ENCODE measurements around the gene DGKB. TPM values are rescaled to one million over a fixed set of nuclear protein-coding genes. Genes with fewer than 3 reads are reported as not detected.

The DGKB gene
- total RNA-seq, 1 donor from 2014 or later, result 0.35 TPM

DNA sequence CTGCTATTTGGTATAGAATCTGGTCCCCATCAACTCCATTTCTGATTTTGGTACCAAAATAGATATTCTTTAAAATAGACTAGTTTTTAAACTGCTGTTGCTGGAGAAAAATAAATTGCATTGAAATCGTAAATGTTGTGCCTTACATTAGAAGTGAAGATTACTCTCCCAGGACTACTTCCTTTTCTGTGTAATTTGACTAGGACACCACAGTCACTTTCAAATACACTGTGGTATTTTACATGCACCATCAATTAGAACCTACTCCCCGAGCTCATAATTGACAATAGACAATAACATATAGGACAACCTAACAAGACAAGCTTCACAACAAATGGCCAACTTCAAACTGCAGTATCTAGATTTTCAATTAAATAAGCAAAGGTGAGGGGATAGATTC lies 211.5 kb downstream of the DGKB start:
- no peak for DNase-seq (ENCODE audit: low spot score)

DNA sequence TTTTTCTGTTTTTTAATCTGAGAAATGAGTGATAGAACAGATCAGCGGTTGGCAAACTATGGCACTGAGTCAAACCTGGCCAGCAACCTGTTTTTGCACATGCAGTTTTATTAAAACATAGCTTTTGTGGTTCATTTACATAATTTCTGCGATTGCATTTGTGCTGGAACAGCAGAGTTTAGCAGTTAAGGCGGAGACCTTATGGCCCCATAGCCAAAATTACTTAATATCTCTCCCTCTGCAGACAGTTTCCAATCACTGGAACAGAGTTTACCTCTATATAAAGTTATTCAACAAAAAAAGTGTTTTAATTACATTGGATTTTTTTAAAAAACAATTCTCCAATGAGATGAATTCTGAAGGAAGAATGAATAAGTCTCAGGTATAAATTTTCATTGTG lies 212.1 kb downstream of the DGKB start:
- no peak for DNase-seq (ENCODE audit: low spot score)

- no peak for DNase-seq (ENCODE audit: low spot score)
These were observed 212.5 kb downstream of the DGKB start for GRCh38 chr7:14690075-14690474.

GRCh38 chr7:14688208-14688607 lies 214.3 kb downstream of the DGKB start:
- no peak for DNase-seq (ENCODE audit: low spot score)

DNA sequence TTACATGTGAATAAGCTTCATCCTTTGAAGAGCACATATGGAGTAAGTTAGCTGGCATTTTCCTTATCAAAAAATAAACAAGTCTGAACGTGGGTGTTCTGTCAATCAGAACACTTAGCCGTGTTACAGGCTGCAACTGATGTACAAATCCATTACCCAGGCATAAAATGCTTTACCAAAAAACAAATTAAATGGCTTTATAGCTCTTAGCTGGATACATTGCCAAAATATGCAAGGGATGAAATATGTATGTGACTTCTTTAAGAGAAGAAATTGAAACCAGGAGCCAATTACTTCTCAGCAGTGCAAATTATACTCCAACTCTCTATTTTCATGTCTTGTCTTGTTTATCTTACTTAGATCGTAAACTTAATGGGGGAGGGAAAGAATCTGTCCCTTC lies 214.8 kb downstream of the DGKB start:
- DNase-seq (ENCODE audit: low spot score), result no peak

DNA sequence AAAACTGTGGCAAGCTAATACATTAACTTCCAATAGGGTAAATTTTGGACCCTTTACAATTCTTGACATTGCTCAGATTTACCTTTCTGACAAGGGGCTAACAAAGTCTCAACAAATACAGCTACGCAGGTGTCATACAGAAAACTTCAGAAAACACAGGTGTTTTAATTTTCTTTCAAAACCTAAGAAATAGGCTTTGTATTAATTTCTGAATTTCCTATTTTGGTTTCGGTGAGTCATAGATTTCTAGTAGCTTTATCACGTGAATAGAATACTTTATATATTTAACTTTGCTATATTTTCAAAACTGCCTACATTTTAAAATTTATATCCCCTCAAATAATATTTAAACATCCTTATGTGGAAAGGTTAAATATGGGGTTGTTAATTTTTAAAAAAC lies 215.3 kb downstream of the DGKB start:
- no peak for DNase-seq (ENCODE audit: low spot score)

- no peak for DNase-seq (ENCODE audit: low spot score)
These were observed 217.4 kb downstream of the DGKB start for GRCh38 chr7:14685167-14685566.

DNA sequence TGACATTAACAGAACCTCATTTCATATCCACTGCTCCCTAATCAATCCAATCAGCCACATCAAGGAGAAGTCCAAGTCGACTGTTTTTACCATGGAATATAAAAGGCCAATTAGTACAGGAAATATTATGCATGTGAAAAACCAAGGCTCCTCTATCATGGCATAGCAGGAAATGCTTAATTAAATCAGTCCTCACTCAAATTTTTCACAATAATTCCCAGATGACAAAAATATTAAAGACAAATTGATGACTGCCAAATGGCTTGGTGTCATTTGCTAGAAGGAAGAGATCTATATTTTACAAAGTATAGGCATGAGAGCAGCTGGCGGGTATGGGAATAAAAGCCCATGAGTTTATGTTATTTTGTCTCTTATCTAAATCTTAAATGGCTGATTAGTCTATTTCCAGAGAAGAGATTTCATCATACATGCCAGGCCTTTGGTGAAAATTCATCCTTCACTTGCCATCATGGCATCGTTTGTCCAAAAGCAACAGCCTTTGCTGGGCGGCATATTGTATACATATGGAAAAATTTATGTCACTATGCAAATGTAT lies 219.6 kb downstream of the DGKB start:
- DNase-seq (ENCODE audit: low spot score), result no peak

GRCh38 chr7:14676896-14677295 lies 225.7 kb downstream of the DGKB start:
- DNase-seq (ENCODE audit: low spot score), result no peak

GRCh38 chr7:14673202-14673601 lies 229.3 kb downstream of the DGKB start:
- no peak for DNase-seq (ENCODE audit: low spot score)

GRCh38 chr7:14666913-14667312 lies 235.6 kb downstream of the DGKB start:
- DNase-seq (ENCODE audit: low spot score), result no peak

DNA sequence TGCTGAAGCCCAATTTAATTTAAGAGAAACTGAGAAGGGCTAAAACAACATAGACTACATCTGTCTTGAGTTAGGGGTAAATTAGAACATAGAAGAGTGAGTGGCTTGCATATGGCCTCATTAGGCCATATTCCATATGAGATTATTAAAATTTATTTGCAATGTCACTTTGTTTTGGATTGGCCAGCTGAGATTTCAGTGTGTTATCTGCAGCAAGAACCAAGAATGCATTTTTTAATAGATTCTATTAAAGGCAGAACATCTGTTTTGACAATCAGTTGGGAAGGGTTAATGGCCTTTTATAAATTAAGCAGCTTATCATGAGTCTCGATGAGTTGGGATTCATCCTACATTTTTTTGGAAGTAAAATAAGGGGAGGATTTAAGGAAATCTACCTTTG lies 236.2 kb downstream of the DGKB start:
- no peak for DNase-seq (ENCODE audit: low spot score)

DNA sequence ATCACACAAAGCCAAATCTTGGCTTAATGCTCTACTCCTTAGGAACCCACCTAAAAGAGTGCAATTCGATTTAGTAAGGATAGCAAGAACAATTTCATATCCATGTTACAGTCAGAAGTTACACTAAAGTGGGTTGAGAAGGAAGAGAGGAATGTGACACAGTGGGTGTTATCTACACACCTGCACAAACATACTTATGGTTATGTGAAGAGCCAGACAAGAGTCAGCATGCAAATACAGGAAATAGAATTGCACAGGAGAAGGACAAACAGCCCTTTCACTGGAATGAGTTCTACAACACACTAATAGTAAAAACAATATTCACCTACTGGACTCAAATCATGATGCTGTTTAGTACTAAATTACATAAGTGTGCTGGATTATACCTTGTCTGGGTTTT lies 262.8 kb downstream of the DGKB start:
- no peak for DNase-seq (ENCODE audit: low spot score)

DNA sequence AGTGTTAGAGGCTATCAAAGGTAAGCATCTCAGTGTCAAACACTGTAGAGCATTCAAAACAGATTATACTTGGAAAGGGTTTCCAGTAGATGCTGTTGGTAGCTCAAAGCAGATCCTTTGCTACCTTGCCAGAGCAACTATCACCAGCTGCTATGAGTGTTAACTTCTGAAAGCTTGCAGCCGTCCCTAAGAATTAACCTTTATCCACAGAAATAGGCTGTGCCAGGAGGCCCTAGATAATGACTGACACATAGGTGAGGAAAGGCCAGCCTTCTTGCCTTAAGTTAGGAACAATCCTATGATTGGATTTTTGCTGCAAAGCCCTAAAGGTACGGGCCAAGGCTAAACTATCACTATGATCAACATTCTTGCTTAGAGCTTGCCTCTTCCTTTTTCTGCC lies 263.2 kb downstream of the DGKB start:
- no peak for DNase-seq (ENCODE audit: low spot score)

DNA sequence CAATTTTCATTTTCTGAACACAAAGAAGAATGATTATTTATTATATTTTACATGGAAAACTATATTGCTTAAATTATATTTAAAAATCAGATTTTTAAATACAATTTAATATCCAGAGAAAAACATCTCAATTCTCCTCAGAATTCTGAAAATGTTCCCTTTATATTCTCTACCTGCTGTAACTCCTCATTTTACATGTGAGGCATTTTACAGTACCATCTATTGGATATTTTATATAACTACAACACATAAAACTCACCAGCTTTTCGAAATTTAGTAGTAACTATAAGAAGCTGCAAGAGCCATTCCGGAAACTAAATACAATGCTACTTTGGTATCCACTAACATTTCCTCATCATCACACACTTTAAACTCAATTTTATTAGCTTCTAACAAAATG lies 264.6 kb downstream of the DGKB start:
- DNase-seq (ENCODE audit: low spot score), result no peak

GRCh38 chr7:14635955-14636354 lies 266.6 kb downstream of the DGKB start:
- no peak for DNase-seq (ENCODE audit: low spot score)

- DNase-seq (ENCODE audit: low spot score), result no peak
These were observed 272.5 kb downstream of the DGKB start for GRCh38 chr7:14630048-14630447.

- no peak for DNase-seq (ENCODE audit: low spot score)
These were observed 274.0 kb downstream of the DGKB start for GRCh38 chr7:14628516-14628915.

DNA sequence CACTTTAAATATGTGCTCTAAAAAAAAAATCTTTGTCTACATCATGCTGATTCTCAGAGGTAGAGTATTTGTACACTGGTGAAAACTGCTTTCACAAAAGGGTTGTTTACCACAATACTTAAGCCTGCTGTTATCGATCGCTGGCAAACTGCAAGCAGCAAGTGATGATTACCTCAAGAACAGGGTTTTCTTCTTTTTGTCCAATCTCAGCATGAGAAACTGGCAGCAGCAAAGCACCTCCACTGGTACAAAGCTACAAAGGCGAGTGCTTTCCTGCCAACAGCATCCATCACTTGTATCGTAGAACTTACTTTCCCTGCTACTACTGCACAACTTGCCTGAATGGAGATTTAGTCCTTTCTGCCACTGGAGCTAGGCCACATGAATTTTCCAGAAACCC lies 276.5 kb downstream of the DGKB start:
- DNase-seq (ENCODE audit: low spot score), result no peak

GRCh38 chr7:14622559-14622958 lies 280.0 kb downstream of the DGKB start:
- DNase-seq (ENCODE audit: low spot score), result no peak

- no peak for DNase-seq (ENCODE audit: low spot score)
These were observed 296.4 kb downstream of the DGKB start for GRCh38 chr7:14606101-14606500.

DNA sequence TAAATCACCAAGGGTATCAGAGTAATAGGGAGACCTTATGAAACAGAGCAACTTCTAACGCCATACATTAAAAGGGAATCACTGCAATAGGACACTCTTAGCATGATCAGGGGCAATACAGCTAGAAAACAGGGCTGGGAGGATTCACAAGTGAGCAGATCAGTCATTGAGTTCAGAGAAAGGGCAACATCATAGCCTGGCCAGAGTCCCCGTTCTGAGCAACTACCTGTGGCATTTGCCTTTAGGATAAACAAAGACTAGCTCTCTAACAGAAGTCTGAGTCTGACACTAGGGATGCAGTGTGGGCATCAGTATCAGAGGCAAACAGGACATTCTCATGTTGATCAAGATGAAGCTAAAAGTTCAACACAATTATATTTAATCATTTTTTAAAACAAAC lies 297.9 kb downstream of the DGKB start:
- no peak for DNase-seq (ENCODE audit: low spot score)

DNA sequence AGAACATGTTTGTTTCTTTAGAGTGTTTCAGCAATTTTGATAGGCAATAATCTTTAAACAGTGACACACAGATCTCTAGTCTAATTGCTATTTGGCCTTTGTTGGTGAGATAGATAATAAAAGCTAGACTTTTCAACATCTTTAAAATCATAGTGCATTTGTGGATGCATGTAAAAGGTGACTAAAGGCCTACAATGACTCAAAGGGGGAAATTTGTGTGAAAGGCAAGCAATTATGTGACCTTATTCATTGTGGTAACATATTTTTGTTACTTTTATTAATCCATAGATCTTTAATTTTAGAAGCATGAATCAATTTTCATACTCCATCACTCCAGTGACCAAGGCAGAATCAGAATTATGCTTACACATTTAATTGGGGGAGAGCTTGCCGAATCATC lies 299.7 kb downstream of the DGKB start:
- no peak for DNase-seq (ENCODE audit: low spot score)

GRCh38 chr7:14600766-14601367 lies 301.7 kb downstream of the DGKB start:
- peak; percentile 76 for DNase-seq (ENCODE audit: low spot score)

Data from mesenteric fat pad (tissue), 1 donor.